CD4-positive, alpha-beta T cell treated with Interleukin-4 for 1 hour (primary cell): ENCODE results near the gene TSPAN4.

Experiments
- DNase-seq, 2 donors: peaks; one replicate each; pipeline ENCODE4 v3.0.0-alpha.2; 2020 to 2022

TSPAN4 gene

DNA sequence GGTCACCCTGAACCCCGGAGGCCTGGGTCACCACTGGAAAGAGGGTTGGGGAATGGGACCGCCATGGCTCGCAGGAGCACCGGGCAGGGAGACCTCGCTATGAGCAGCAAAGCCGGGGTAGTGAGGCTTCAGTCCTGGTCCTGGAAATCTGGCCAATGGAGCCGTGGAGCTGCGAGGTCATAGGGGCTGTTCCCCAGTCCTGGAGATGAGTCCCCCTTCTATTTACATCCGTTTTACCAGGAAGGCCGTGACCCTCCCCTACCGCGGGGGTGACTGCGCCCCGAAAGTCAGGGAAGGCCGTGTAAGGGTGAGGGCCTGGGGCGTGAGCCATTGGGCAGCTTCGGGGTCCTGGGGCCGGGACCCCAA is 38.1 kb upstream of the TSPAN4 start:
- DNase-seq, result no peak

DNA sequence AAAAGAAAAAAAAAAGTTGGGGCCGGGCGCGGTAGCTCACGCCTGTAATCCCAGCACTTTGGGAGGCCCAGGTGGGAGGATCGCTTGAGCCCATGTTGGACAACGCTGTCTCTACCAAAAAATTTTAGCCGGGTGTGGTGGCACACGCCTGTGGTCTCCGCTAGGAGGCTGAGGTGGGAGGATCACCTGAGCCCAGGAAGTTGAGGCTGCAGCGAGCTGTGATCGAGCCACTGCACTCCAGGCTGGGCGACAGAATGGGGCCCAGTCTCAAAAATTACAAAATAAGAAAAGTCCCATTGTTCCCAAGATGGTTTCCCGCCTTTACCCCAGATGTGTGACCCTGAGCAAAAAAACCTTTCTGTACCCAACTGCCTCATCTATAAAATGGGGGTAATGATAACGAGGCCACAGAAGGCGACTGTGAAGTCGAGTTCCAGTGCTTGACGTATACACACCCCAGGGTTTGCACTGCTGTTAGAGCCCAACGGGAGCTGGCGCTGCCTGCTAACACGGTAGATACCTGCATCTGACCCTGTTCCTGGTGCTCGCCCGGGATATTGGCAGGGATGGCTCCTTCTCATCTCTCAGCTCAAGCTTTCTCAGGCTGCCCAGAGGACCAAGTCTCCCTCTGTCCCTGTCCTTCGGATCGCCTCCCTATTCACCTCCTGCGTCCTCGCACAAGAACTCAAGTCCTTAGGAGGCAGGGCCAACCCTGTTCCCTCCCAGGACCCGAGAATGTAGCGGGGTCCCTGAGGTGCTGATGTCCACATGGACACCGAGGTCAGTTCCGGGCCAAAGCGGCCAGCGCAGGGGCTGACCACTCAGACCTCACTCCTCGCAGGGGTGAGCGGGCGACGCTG is 34.0 kb upstream of the TSPAN4 start:
- peak in 1 of 2 donors; percentile 64 for DNase-seq

DNA sequence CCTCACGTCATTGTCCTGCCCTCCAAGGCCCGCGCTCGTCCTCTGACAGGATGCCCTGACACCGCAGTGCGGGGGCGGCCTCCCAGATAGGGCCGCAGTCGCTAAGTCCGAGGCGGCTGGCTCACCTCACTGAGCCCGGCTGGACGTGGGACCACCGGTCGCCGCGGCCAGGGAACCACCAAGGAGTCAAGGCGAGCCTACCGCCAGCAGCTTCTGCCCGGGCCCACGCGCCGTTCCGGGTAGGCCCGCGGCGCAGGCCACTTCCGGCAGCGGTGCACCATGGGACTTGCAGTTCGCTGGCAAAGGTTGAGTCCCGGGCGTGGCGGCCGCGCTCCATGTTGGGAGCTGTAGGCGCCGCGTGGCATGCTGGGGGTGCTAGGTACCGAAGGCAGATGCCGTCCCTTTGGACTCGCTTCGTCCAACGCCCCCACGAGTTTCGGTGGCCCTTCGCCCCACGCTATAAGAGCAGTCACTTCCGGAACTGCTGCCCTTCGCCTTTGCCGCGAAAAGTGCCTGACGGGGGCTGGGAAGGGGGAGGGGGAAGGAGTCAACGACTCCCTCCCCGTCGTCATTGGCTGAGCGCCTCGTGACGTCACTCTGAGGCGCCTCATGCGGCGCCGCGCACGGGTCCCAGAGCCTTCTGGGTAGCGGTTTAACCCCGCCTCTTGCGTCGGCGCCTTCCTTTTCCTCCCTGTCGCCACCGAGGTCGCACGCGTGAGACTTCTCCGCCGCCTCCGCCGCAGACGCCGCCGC is 33.2 kb upstream of the TSPAN4 start, which contains the start of gene RPLP2:
Gene RPLP2 (plus strand): TSS at position 681 of the 753 bp plus-strand sequence. CDS start 268 bp downstream, outside the sequence.
- DNase-seq, result peak; percentile 97

DNA sequence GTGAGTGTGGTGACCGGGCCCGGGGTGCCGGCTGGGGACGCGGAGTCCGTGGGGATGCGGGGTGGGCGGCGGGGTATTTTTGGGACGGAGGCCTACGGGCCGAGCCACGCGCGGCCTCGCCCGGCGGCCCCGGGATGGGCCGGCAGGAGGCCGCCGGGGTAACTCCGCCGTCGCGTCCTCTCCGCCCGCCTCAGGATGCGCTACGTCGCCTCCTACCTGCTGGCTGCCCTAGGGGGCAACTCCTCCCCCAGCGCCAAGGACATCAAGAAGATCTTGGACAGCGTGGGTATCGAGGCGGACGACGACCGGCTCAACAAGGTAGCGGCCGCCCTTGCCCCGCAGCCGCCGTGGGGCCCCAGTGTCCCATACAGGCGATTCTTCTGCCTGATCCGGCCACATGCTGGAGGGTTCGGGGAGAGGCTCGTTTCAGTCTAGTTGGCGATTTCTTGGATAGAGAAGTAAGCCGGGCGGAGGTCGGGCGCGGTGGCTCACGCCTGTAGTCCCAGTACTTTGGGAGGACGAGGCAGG is 32.5 kb upstream of the TSPAN4 start:
- no peak for DNase-seq

DNA sequence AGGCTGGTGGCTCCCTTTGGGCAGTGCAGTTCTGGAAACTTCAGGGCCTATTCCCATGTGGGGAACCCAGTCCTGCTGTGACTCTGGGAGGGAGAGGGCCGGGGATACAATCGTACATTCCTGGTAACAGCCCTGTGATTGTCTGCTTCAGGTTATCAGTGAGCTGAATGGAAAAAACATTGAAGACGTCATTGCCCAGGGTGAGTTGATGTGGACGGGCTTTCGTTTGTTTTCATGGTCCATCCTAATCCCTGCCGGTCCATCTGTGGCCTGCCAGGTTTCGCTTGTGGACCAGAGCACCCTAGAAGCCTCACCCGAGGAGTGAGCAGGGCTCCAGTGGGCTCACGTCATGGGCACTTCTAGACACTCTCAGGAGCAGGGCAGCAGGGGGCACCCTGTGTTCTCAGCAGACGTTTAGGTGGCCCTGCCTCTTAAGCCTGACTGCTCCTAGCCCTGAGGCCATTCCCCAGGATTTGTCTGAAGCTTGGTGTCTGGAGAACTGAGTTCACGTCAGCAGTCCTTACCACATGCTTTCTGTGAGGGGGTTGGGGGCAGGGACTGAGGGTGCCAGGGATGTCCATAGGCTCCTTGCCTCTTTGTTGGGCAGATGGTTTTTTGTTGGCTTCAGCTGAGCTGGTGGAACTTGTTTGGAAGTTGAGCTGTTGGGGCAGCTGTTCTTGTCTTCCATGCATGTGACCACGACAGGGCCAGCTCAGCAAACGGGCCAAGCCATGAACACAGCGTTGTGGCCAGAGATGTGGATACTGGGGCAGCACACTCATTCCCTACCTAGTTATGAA is 31.0 kb upstream of the TSPAN4 start:
- DNase-seq, result no peak

DNA sequence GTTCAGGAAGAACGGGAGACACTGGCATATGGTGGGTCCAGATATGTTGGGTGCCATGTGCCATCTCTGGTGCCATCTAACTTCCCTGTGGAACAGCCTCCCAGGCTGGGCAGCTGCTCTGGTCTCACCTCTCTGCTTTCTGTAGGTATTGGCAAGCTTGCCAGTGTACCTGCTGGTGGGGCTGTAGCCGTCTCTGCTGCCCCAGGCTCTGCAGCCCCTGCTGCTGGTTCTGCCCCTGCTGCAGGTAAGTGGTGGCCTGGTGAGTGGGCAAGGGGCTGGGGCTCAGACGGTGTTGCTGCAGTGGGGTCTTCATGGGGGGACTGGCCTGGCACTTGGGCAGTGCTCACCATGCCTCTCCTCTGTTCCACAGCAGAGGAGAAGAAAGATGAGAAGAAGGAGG is 30.3 kb upstream of the TSPAN4 start:
- no peak for DNase-seq

DNA sequence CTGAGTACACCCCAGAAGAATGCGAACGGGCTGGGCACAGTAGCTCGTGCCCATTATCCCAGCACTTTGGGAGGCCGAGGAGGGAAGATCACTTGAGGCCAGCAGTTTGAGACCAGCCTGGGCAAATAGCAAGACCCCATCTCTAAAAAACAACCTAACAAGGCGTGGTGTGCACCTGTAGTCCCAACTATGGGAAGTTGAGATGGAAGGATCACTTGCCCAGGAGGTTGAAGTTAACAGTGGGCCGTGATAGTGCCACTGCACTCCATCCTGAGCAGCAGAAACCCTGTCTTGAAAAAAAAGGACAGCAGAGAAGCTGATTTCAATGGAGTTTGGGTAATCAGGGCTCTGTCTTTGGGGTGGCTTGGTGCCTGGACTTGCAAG is 29.6 kb upstream of the TSPAN4 start:
- DNase-seq, result no peak

DNA sequence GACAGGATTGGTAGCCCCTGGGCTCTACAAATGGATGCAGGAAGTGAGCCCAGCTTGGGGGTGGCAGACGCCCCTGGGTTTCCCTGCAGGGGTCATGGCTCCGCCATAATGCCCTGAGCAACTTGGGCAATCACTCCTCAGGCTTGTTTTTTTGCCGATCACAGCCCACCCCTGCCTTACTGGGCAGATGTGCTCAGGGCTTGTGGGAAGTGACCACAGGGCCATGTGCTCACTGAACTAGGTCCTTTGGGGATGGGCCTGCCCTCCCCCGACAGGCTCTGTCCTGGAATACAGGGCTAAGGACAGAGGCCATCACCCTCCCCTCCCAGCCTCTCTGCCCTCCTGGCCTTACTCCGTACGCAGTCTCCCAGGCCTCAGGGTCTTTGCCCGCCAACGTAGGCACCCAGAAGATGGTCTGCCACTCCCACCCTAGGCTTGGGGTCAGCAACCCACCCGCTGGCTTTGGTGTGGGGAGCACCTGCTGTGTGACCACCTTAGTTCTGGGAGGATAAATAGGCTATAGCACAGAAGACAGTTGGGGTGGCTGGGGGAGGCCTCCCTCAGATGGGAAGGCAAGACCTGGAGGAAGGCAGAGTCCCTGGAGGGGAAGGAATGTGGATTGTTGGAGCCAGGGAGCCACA is 29.1 kb upstream of the TSPAN4 start:
- DNase-seq, result no peak

DNA sequence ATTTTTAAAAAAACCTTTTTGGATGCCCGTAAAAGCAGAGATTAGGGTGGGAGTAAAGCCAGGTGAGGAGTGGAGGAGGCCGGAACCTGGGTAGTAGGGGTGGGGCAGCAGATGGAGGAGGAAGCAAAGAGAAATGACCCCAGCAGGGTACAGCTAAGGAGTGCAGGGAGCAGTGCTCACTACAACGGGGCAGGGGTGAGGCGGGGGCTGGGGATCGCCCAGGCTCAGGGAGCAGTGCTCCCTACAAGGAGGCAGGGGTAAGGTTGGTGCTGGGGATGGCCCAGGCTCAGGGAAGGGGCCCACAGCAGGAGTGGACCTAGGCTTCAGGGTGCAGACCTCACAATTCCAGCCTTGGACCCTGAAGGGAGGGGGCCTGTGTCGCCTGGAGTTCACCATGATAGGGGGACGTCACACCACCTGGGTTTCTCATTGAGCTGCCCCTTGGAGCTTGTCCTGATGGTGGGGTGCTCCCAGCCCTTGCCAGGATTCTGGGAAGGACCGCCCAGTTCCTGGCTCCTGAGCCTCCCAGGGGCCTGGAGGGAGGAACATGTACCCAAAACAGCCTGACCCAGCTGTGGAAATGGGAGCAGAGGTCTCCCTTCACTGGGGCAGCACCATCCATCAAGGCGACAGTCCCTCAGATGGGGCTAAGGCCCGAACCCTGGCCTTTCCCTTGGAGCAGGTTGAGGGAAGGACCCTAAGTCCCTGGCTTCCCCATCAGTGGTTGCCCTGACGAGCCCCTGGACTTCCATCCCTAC is 26.8 kb upstream of the TSPAN4 start:
- no peak for DNase-seq

DNA sequence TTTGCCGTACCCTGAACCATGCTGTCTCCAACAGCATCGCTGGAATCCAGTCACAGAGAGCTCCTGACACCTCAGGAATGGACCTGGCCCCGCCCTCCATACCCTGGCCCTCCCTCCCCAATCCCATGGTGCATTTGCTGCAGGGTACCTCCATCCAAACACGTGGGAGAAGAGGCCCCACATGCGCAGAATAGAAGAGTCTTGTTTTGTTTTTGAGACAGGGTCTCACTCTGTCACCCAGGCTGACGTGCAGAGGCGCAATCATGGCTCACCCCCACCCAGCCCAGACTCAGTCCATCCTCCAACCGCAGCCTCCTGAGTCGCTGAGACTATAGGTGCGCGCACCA is 26.2 kb upstream of the TSPAN4 start:
- no peak for DNase-seq

DNA sequence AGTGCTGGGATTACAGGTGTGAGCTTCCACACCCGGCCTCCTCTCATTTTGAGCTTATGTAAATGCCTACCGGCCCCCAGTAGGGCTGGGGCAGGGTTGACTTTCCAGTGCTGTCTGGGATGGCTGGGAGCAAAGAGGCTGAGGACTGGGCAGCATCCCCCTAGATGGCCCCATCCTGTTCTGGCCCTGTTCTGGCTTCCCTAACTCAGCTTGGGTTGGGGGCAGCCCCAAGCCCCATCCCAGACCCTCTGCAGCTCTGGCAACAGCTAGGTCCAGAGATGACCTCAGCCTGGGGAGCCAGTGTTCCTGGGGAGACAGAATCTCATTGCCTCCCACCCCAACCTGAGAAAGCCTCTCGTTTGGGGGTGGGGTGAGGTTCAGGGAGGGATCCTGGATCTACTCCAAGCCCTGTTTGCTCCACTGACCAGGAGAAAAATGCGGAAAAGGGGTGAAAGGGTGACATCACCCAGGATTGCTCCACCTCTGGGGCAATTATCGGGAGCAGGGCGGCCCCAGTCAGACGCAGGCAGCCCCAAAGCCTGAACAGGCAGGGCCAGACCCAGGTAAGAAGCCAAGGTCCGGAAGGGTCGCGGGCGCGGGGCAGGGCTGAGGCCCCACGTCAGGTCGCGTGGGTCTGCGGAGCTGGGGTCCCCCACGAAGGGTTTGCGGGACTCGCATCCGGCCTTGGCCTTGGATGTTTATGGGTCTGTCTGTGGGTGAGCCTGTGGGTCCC is 24.1 kb upstream of the TSPAN4 start, which contains the start of gene PNPLA2:
Gene PNPLA2 (plus strand): TSS at position 519 of the 733 bp plus-strand sequence. CDS start 805 bp downstream, outside the sequence.
- DNase-seq, result no peak

DNA sequence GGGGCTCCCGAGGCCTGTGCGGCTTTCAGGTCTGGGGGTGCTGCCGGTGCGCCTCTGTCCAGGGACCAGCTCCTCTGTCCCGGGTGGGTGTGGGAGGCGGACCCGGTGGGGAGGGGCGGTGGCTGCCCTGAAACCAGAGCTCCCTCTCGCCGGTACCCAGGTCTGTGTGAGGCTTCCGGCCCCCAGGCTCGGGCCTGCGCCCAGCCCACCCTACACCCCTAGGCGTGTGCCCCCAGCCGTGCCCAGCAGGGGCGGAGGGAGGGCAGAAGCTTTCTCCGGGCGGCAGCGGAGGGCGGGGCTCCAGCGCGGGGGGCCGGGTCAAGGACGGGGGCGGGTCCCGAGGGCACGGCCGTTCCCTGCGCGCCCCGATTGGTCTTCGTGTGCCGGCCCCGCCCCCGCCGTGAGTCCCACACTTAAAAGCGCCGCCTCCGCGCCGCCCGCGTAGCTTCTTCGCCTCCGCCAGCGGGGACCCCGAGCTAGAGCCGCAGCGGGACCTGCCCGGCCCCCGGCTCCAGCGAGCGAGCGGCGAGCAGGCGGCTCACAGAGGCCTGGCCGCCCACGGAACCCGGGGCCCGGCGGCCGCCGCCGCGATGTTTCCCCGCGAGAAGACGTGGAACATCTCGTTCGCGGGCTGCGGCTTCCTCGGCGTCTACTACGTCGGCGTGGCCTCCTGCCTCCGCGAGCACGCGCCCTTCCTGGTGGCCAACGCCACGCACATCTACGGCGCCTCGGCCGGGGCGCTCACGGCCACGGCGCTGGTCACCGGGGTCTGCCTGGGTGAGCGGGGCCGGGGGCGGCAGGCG is 23.3 kb upstream of the TSPAN4 start:
- peak; percentile 93 to 94 for DNase-seq

DNA sequence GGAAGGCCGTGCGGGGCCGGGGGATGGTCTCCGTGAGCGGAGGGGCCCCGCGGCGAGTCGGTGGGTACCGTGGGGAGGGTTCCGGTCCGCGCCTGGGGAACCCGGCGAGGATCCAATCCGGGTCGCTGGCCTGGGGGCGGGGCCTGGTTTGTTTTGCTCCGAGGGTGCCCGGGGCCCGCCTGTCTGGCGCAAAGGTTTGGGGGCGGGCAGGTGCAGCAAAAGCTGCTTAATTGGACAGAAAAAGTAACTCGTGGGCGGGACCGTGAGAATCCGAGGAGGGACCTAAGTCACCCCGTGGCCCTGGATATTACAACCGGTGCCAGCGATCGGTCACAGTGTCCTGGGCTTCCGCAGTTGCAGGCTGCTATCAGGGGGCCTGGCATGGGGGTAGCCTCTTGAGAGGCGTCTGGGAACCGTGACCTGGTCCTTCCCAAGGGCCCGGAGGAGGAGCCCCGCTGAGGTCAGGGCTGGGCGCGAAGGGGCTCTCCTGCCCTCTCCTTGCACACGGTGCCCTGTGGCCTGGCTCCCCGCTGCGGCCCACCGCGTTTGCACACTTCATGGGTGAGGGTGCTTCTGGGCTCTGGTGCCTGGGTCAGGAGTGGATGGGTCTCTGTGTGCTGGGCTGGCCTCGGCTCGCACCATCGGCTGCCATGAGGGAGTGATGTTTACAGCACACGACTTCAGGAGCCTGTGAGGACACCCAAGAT is 22.6 kb upstream of the TSPAN4 start:
- peak; percentile 95 to 96 for DNase-seq

DNA sequence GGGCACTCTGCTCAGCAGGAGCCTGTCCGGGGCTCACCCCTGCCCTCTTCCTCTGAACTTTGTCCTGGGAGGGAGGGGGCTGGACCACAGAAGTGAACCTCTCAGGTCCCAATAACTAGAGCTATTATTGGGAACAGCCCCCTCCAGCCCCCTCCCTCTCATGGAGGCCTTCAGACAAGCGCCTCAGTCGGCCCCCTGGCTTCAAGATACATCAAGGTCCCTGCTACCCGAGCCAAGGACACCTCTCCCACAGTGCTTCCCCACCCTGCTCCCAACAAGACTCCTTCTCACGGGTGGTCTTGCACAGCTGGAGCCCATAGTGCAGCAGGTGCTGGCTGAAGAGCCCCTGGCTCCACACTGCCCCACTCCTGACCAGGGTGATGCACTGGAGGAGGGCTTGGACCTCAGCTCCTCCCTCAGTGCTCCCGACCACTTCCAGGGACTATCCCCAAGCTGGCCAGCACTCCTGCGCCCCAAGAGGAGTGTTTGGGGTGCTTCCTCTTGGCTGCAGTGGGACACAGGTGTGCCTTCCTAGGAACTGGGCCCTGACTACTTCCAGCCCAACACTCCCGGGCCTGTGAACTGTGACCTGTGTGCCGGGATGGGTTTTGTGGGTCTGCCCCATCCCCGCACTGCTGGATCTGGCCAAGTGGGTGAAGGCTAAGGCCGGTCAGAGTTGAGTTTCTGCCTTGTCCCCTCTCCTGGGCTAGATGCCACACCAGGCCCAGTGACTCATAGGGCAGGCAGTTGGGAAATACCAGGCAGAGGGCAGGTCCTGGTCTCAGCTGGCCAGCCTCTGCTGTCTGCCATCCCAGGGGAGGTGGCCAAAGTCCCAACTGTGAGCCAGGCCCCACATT is 21.8 kb upstream of the TSPAN4 start:
- peak in 1 of 2 donors; percentile 67 for DNase-seq

DNA sequence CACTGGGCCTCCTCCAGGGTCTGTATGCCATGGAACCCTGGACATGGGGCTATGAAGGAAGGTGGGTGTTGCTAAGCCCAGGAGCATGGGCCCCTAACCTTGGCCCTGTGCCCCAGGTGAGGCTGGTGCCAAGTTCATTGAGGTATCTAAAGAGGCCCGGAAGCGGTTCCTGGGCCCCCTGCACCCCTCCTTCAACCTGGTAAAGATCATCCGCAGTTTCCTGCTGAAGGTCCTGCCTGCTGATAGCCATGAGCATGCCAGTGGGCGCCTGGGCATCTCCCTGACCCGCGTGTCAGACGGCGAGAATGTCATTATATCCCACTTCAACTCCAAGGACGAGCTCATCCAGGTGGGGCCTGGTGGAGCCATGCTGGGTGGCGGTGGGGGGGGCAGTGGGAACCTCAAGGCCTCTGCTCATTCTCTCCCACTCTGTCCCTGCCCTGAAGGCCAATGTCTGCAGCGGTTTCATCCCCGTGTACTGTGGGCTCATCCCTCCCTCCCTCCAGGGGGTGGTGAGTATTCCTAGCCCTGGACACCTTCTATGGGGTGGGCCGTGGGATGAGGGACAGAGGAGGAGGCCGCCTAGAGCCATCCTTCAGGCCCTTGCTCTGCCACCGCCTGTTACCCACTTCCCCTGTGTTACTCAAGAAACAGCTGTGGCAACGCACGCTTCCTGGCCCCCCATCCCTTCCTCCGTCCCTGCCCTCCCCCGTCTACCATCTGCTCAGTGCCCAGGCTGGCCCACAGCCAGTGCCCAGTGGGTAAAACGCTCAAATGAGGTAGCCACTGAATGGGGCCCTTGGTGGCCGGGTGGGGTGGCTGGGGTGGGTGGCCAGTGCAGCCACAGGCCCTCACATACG is 20.9 kb upstream of the TSPAN4 start:
- DNase-seq, result peak in 1 of 2 donors; percentile 49

DNA sequence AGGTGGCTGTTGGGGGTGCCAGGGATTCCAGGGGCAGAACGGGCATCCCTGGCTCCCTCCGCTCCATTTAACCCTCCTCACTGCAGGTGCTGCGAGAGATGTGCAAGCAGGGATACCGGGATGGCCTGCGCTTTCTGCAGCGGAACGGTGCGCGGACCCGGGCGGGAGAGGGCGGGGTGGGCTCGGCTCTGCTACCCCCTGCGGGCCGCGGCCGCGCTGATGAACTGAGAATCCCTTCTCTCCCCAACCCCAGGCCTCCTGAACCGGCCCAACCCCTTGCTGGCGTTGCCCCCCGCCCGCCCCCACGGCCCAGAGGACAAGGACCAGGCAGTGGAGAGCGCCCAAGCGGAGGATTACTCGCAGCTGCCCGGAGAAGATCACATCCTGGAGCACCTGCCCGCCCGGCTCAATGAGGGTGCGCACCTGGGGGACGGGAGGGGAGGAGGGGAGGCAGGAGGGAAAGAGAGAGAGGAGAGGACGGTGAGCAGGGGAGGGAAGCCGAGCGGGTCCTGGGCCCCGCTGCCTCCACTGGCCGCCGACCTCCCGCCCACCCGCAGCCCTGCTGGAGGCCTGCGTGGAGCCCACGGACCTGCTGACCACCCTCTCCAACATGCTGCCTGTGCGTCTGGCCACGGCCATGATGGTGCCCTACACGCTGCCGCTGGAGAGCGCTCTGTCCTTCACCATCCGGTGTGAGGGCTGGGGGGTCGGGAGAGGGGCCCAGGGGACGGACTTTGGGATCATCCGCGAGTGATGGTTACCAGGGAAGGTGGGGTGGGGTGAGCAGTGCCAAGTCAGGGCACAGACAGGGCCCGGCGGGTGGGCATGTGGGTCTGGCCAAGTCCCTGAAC is 19.0 kb upstream of the TSPAN4 start:
- no peak for DNase-seq
